Measurements from ENCODE around the gene ATP11C.
"Not testable (repeated sequence)": the region's sequence is repeated elsewhere in the genome, so short reads cannot be mapped to it uniquely, and the experiment has no call there.

The ATP11C gene

DNA sequence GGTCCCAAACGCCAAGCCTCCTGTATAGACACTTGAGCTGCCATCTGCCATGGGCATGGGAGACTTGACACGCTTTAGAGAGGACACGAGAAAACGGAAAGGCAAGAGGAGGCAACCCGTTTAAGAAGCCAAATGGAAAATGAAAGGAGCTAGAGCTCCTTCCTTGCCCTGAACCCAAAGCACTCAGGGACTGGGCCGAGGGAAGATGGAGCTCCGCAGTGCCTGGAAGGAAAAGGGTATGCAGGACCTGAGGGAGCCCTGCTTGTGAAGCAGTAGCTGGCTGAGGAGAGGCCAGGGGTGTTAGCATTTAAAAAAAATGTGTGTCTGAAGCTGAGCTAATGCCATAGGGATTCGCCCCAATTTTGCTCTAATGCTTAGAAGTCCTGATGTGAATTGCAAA lies 239.9 kb downstream of the ATP11C start:
- Histone ChIP-seq H3K4me3 (ENCODE audit: low read length) (no peak overlapping the region), H3K27me3 (ENCODE audit: insufficient read depth, low read length) (peaks cover 23% of the 10 kb centered on the region), H3K36me3 (ENCODE audit: insufficient read depth, low read length) (no peaks in the 10 kb centered on the region), H3K4me1 (ENCODE audit: insufficient read depth, low read length) (no peaks in the 10 kb centered on the region), H2AFZ (ENCODE audit: low read depth, low read length) (no peak overlapping the region), H3K9me3 (ENCODE audit: low read length) (no peaks in the 10 kb centered on the region)

DNA sequence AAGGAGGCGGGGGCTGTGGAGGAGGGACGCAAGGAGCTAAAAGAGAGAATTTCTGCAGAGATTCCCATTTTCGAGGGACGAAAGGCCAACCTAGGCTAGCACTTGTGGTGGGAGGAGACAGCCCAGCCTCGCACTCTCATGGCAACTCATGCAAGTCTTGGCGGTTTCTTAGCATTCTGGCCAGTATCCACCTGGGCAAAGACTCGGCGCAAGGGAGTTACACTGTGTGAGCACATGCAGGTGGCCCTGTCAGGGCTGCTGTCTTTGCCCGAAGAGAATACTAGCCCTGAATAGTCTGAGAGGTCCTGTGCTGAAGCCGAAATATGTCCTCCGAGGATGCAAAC lies 240.4 kb downstream of the ATP11C start:
- H3K4me1 ChIP-seq (ENCODE audit: insufficient read depth, low read length), result no peaks in the 10 kb centered on the region
- peaks cover 25% of the 10 kb centered on the region for H3K27me3 ChIP-seq (ENCODE audit: insufficient read depth, low read length)
- no peaks in the 10 kb centered on the region for H3K36me3 ChIP-seq (ENCODE audit: insufficient read depth, low read length)
- peak overlapping the region; percentile 47 for H3K4me3 ChIP-seq (ENCODE audit: low read length)
- H2AFZ ChIP-seq (ENCODE audit: low read depth, low read length), result peak overlapping the region; percentile 80
- H3K9me3 ChIP-seq (ENCODE audit: low read length), result no peaks in the 10 kb centered on the region

DNA sequence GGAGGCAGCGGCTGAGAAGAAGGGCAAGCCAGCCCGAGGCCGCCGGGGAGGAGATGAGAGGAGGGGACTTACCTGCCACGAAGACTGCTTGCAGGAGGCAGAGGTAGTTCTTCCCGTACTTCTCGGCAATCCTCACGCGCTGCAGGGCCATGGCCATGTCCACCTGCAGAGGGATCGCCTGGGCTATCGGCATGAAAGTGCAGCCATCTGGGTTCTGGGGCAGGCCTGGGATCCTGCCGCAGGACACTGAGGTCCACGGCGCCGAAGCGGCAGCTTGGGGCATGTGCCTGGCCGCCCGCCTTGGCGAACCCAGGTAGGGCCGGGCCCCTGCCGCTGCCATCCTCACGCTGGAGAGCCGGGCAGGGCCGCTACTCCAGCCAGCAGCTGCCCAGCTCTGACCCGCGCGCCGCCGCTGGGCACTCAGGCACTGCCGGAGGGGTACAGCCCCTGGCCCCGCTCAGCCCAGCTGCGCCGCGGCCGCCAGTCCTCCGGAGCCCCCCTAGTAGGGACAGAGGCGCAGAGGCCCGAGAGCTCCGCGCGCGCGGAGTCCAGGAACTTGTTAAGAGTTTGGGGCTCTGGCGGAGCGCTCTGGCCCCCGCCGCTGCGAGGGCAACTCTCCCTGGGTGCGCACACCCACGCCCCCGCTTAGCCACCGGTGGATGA lies 240.9 kb downstream of the ATP11C start:
- Histone ChIP-seq H3K4me3 (ENCODE audit: low read length) (peak overlapping the region; percentile 47), H3K4me1 (ENCODE audit: insufficient read depth, low read length) (no peaks in the 10 kb centered on the region), H3K27me3 (ENCODE audit: insufficient read depth, low read length) (peaks cover 24% of the 10 kb centered on the region), H2AFZ (ENCODE audit: low read depth, low read length) (peak overlapping the region; percentile 80), H3K9me3 (ENCODE audit: low read length) (no peaks in the 10 kb centered on the region), H3K36me3 (ENCODE audit: insufficient read depth, low read length) (no peaks in the 10 kb centered on the region)

DNA sequence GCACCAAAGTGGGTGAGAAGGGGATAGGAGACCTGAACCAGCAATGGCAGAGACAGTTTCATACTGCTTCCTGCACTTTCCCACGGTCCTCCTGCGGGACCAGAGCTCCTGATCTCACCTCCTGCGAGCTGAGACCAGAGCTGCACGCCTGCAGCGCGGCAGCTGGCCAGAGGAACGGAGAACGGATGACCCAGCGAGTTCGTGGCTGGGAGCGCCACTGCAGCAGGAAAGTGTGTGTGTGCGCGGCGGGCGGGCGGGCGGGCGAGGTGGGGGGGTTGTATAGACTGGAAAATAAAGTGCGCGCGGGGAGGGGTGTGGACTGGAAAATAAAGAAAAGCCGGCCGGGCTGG lies 241.4 kb downstream of the ATP11C start:
- Histone ChIP-seq H3K9me3 (ENCODE audit: low read length) (no peaks in the 10 kb centered on the region), H3K36me3 (ENCODE audit: insufficient read depth, low read length) (no peaks in the 10 kb centered on the region), H3K4me3 (ENCODE audit: low read length) (peak overlapping the region; percentile 47), H3K27me3 (ENCODE audit: insufficient read depth, low read length) (peaks cover 23% of the 10 kb centered on the region), H3K4me1 (ENCODE audit: insufficient read depth, low read length) (no peaks in the 10 kb centered on the region), H2AFZ (ENCODE audit: low read depth, low read length) (no peak overlapping the region)

DNA sequence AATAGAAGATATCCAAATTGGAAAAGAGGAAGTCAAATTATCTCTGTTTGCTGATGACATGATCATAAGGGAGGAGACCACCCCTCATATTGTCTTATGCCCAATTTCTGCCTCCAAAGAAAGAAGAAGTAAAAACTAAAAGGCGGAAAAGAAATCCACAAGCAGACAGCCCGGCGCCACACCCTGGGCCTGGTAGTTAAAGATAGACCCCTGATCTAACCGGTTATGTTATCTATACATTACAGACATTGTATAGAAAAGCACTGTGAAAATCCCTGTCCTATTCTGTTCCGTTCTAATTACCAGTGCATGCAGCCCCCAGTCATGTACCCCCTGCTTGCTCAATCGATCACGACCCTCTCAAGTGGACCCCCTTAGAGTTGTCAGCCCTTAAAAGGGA lies 247.7 kb downstream of the ATP11C start:
- not testable (repeated sequence) for H3K4me3 ChIP-seq (ENCODE audit: low read length); H3K36me3 ChIP-seq (ENCODE audit: insufficient read depth, low read length); H3K4me1 ChIP-seq (ENCODE audit: insufficient read depth, low read length); H3K9me3 ChIP-seq (ENCODE audit: low read length); H2AFZ ChIP-seq (ENCODE audit: low read depth, low read length)
- H3K27me3 ChIP-seq (ENCODE audit: insufficient read depth, low read length), result peaks cover 12% of the 10 kb centered on the region

DNA sequence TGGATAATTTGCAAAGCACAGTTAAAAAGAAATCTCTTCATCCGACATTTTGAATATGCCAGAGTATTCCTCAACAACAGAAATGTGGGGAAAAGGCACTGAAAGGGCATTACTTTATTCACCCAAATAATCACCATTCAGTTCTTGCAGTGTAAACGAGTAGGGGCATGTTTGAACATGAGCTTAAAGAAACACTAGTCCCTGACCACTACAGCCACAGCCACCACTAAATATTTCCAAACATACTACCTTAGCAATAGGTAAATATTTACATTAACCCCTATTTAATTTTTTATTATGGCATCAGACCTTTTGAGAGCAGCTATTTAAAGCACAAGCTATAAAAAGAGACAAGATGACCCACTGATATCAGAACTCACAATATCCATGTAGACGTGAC lies 252.5 kb downstream of the ATP11C start:
- Histone ChIP-seq H2AFZ (ENCODE audit: low read depth, low read length) (no peak overlapping the region), H3K36me3 (ENCODE audit: insufficient read depth, low read length) (no peaks in the 10 kb centered on the region), H3K9me3 (ENCODE audit: low read length) (no peaks in the 10 kb centered on the region), H3K4me3 (ENCODE audit: low read length) (no peak overlapping the region), H3K4me1 (ENCODE audit: insufficient read depth, low read length) (no peaks in the 10 kb centered on the region), H3K27me3 (ENCODE audit: insufficient read depth, low read length) (no peaks in the 10 kb centered on the region)
